ENCODE measurements around the gene GET3. TPM values are rescaled to one million over a fixed set of nuclear protein-coding genes. Genes with fewer than 3 reads are reported as not detected.
"Not testable (repeated sequence)": the region's sequence is repeated elsewhere in the genome, so short reads cannot be mapped to it uniquely, and the experiment has no call there.

The GET3 gene
- total RNA-seq (2014; rRNA removed; shearing (Covaris generic)), result 50.9 and 53.9 TPM in 2 replicates
- polyA plus RNA-seq (2014; cell fraction: nucleus; rRNA removed), result 60.9 and 83.3 TPM in 2 replicates

GRCh38 chr19:12736995-12737834 lies at the start of gene GET3:
GET3 (plus strand) TSS chr19:12737497; CDS start chr19:12737506, 9 bp downstream.
- peak; percentile 100 for DNase-seq (ENCODE audit: extremely low read depth, low read depth)

- DNase-seq (ENCODE audit: extremely low read depth, low read depth), result no peak
These were observed 48.3 kb upstream of the GET3 start for GRCh38 chr19:12689012-12689411.

- DNase-seq (ENCODE audit: extremely low read depth, low read depth), result no peak
These were observed 47.6 kb upstream of the GET3 start for GRCh38 chr19:12689581-12690216.

- no peak for DNase-seq (ENCODE audit: extremely low read depth, low read depth)
These were observed 44.3 kb upstream of the GET3 start for GRCh38 chr19:12692960-12693359.

- DNase-seq (ENCODE audit: extremely low read depth, low read depth), result no peak
These were observed 42.7 kb upstream of the GET3 start for GRCh38 chr19:12694641-12695040.

GRCh38 chr19:12695096-12695495 lies 42.2 kb upstream of the GET3 start:
- no peak for DNase-seq (ENCODE audit: extremely low read depth, low read depth)

- no peak for DNase-seq (ENCODE audit: extremely low read depth, low read depth)
These were observed 41.8 kb upstream of the GET3 start for GRCh38 chr19:12695514-12695913.

- DNase-seq (ENCODE audit: extremely low read depth, low read depth), result no peak
These were observed 41.3 kb upstream of the GET3 start for GRCh38 chr19:12695997-12696365.

GRCh38 chr19:12696366-12697335 lies 40.6 kb upstream of the GET3 start, which contains the start of gene FBXW9:
FBXW9 (minus strand) TSS chr19:12696631; CDS start chr19:12696581, 50 bp downstream.
- DNase-seq (ENCODE audit: extremely low read depth, low read depth), result peak; percentile 86

- DNase-seq (ENCODE audit: extremely low read depth, low read depth), result not testable (repeated sequence)
These were observed 39.9 kb upstream of the GET3 start for GRCh38 chr19:12697425-12697824.

GRCh38 chr19:12698138-12698537 lies 39.2 kb upstream of the GET3 start:
- DNase-seq (ENCODE audit: extremely low read depth, low read depth), result no peak

GRCh38 chr19:12701596-12702282 lies 35.6 kb upstream of the GET3 start:
- no peak for DNase-seq (ENCODE audit: extremely low read depth, low read depth)

GRCh38 chr19:12703046-12703445 lies 34.3 kb upstream of the GET3 start:
- DNase-seq (ENCODE audit: extremely low read depth, low read depth), result no peak

GRCh38 chr19:12705169-12705568 lies 32.1 kb upstream of the GET3 start:
- DNase-seq (ENCODE audit: extremely low read depth, low read depth), result no peak

GRCh38 chr19:12705654-12706331 lies 31.5 kb upstream of the GET3 start:
- no peak for DNase-seq (ENCODE audit: extremely low read depth, low read depth)

GRCh38 chr19:12706332-12706718 lies 31.0 kb upstream of the GET3 start:
- no peak for DNase-seq (ENCODE audit: extremely low read depth, low read depth)

GRCh38 chr19:12708641-12709040 lies 28.7 kb upstream of the GET3 start:
- DNase-seq (ENCODE audit: extremely low read depth, low read depth), result no peak

- no peak for DNase-seq (ENCODE audit: extremely low read depth, low read depth)
These were observed 26.1 kb upstream of the GET3 start for GRCh38 chr19:12711187-12711586.

- not testable (repeated sequence) for DNase-seq (ENCODE audit: extremely low read depth, low read depth)
These were observed 25.2 kb upstream of the GET3 start for GRCh38 chr19:12712077-12712476.

- not testable (repeated sequence) for DNase-seq (ENCODE audit: extremely low read depth, low read depth)
These were observed 24.0 kb upstream of the GET3 start for GRCh38 chr19:12713304-12713703.
